Activated CD8-positive, alpha-beta memory T cell treated with anti-CD3 and anti-CD28 coated beads, Interleukin-2, amount 50 U/mL, for 1 hour (primary cell): ENCODE measurements around the gene TYW1.
"Not testable (repeated sequence)": the region's sequence is repeated elsewhere in the genome, so short reads cannot be mapped to it uniquely, and the experiment has no call there.

ENCODE experiments used
- DNase-seq: peaks from one replicate; pipeline ENCODE4 v3.0.0-alpha.2; 2020; ENCODE audit errors: extremely low read depth

Gene TYW1

GRCh38 chr7:67189801-67190465 is 193.3 kb downstream of the TYW1 start:
- DNase-seq, result not testable (repeated sequence)

DNA sequence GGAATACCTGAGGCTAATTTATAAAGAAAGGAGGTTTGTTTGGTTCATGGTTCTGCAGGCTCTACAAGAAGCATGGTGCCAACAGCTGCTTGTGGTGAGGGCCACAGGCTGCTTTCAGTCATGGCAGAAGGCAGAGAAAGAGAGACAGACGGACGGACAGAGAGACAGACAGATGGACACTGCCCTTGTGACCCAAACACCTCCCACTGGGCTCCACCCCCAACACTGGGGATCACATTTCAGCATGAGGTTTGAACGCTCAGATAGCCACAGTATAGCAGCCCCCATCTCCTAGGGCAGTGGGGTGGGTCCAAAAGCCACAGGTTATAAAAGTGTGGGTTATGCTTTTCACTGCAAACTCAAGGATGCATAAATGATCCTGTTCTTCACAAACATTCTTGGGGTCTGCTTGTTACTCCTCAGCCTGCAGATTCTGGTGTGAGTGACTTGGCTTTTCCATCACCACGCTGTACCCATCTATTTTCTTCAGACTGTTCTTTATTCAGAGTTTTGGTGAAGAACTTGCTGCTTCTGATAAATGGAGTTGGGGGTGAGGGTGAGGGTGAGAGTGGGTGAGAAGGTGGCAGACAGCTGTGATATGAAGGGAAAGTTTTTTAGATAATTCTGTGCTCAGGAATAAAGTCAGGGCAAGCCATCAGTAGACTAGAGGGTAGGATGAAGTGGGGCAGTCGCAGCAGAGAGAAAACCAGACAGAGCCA is 194.5 kb downstream of the TYW1 start:
- DNase-seq, result not testable (repeated sequence)

DNA sequence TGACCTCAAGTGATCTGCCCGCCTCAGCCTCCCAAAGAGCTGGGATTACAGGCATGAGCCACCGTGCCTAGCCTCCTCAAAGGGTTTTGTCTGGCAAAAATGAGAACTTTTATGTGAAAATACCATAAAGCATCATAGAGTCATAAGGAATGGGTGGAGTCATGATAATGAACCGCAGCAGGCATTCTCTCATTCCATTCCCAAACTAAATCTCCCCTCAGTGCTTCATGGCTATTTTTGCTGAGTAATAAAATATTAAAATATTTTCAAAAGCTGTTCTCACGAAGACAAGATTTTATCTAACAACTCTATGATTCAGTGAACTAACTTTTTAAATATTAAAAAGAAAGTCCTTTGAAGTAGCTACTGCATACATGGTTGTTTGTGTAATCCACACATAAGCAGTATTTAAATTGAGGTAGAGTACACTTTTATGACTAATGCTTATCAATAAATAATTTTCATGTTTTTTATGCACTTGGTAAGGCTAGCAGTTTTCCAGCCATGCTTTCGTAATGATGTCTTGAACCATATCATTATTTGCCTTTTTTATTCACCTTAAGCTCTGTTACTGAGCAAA is 195.6 kb downstream of the TYW1 start:
- not testable (repeated sequence) for DNase-seq

GRCh38 chr7:67192889-67193613 is 196.4 kb downstream of the TYW1 start:
- DNase-seq, result not testable (repeated sequence)

GRCh38 chr7:67196176-67196575 is 199.5 kb downstream of the TYW1 start:
- DNase-seq, result not testable (repeated sequence)

DNA sequence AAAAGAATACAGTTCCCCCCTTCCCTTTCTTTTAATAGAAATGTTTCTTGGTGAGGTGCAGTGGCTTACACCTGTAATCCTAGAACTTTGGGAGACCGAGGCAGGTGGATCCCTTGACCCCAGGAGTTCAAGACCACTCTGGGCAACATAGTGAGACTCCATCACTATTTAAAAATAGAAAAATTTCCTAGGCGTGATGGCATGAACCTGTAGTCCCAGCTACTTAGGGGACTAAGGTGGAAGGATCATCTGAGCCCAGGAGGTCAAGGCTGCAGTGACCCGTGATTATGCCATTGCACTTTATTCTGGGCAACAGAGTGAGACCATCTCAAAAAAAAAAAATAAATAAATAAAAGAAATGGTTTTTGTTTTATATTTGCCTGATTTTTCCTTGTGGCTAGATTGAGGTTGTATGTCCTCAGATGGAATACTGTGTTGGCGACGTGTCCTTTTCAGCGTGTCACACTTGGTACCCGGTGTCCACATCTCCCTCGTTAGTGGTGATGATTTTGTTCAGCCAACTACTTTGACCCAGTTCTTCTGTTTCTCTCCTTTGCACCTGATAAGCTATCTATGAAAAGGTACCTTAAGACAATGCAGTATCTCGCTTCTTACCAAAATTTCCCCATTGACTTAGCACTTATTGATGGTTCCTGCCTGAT is 202.4 kb downstream of the TYW1 start:
- DNase-seq, result not testable (repeated sequence)

- DNase-seq, result not testable (repeated sequence)
These were observed 209.1 kb downstream of the TYW1 start for GRCh38 chr7:67205772-67206171.

GRCh38 chr7:67206452-67206851 is 209.8 kb downstream of the TYW1 start:
- no peak for DNase-seq

- DNase-seq, result not testable (repeated sequence)
These were observed 212.0 kb downstream of the TYW1 start for GRCh38 chr7:67208656-67209055.

DNA sequence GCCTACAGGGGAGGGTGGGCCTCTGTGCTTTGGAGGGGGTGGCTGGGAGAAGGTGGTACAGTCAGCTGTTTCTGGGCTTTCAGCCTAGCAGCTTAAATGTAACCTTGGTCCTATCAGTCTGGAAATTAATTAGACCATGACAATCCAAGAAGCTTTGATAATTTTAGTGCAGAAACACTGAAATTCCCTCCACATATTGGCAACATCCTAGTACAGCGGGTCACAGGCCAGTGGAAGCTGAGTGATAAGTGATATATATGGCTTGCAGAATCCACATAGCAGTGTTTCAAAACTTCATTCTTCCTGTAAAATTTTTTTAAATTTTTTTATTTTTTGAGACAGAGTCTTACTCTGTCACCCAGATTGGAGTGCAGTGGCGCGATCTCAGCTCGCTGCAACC is 212.6 kb downstream of the TYW1 start:
- no peak for DNase-seq

GRCh38 chr7:67210567-67210966 is 213.9 kb downstream of the TYW1 start:
- no peak for DNase-seq

DNA sequence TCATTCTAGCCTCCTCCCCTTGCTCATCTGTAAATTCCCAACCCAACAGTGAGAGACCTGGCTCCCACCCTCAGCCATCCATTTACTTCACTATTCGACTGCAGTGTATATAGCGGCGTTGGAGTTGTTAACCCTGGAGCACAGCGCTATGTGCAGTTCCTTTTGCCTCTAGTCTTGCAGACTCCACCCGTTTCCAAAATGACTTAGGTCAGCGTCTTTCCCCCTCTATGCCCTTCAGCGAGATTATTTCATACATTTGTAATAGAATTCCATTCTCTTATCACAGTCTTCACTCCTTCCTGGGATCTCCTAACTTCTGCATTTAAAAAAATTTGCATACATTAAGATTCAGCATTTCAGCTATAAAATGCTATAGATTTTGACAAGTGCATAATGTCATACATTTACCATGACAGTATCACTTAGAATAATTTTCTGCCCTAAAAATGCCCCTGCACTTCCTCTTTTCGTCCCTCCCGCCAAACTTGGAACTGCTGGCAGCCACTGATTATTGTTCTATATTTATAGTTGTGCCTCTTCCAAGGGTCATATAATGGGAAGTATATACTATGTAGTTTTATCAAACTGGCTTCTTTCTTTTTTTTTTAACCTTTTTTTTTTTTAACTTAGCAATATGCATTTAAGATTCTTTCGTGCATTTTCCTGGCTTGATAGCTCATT is 215.2 kb downstream of the TYW1 start:
- not testable (repeated sequence) for DNase-seq

GRCh38 chr7:67213038-67213437 is 216.4 kb downstream of the TYW1 start:
- not testable (repeated sequence) for DNase-seq

- not testable (repeated sequence) for DNase-seq
These were observed 226.9 kb downstream of the TYW1 start for GRCh38 chr7:67223551-67223950.

DNA sequence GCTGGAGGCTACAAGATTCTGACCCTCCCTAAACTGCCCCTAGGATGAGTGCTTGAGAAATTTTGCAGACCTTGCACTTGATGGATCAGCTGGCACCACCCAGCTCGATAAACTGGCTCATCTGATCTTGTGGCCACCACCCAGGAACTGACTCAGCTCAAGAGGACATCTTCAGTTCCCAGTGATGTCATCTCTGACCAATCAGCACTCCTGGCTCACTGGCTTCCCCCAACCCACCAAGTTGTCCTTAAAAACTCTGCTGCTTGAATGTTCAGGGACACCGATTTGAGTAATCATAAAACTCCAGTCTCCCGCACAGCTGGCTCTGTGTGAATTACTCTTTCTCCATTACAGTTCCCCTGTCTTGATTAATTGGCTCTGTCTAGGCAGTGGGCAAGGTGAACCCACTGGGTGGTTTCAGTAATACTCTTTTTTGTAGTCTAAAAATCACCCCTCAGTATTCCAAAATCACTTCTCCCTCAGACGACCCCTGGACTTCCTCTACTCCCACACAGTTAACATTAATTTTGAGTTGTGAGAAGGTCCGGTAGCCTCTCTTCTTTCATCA is 229.8 kb downstream of the TYW1 start:
- not testable (repeated sequence) for DNase-seq

GRCh38 chr7:67226967-67227366 is 230.3 kb downstream of the TYW1 start:
- not testable (repeated sequence) for DNase-seq

DNA sequence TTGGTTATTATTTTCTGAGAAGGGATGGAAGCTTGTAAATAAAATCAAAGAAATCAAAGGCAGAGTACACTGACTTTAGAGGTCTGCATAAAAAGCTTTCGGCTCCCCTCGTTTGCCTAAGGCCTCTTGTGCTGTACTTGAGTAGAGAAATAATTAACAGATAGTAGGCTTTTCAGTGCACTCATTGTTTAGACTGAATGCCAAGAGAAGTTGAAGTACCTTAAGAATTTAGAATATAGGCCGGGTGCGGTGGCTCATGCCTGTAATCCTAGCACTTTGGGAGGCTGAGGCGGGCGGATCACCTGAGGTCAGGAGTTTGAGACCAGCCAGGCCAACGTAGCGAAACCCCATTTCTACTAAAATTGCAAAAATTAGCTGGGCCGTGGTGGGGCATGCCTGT is 232.4 kb downstream of the TYW1 start:
- DNase-seq, result not testable (repeated sequence)

- not testable (repeated sequence) for DNase-seq
These were observed 233.4 kb downstream of the TYW1 start for GRCh38 chr7:67230029-67230428.

GRCh38 chr7:67233506-67233905 is 236.9 kb downstream of the TYW1 start:
- not testable (repeated sequence) for DNase-seq

DNA sequence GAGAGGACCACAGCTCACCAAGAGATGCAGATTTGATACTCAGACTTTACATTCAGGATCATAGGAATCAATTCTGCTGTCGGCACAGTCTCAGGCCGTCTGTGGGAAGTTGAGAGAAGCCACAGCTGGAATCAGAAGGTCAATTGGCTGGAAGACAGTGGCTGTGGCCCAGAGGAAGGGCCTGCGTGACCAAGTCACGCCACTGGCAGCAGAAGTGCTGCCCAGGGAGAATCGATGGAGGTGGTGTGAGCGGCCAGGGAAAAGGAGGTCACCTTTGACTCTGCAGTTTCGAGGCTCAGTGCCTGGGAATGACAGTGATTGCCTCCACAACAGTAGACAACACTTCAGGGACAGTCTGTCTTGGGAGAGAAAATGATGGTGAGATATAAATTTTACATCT is 239.6 kb downstream of the TYW1 start:
- not testable (repeated sequence) for DNase-seq

- not testable (repeated sequence) for DNase-seq
These were observed 246.2 kb downstream of the TYW1 start for GRCh38 chr7:67242871-67243270.
